Esophagus muscularis mucosa (tissue), 4 donors: Measurements from ENCODE around the gene PRKAG2. TPM values are rescaled to one million over a fixed set of nuclear protein-coding genes. Genes with fewer than 3 reads are reported as not detected.

Experiments
- DNase-seq: peaks from one replicate; pipeline ENCODE4 v3.0.0-alpha.2; 2017; ENCODE audit errors: extremely low spot score
- H3K27ac ChIP-seq, 4 donors: fragments of 200-600 bp; sonication (generic); replicated peaks in 1 of 4; 1 replicate in 3 of 4; 2 replicates in 1 of 4; pipeline ENCODE4 v1.5.1; 2016 to 2019; ENCODE audit warnings: mild to moderate bottlenecking in 1 of 4
- H3K27me3 ChIP-seq, 4 donors: fragments of 200-600 bp; sonication (generic); one replicate each; pipeline versions ENCODE4 v1.5.1 to v1.6.0; 2016 to 2019
- H3K36me3 ChIP-seq, 4 donors: fragments of 200-600 bp; sonication (generic); one replicate each; pipeline ENCODE4 v1.5.1; 2016 to 2019
- H3K4me1 ChIP-seq, 4 donors: fragments of 200-600 bp; sonication (generic); one replicate each; pipeline ENCODE4 v1.5.1; 2016 to 2019
- H3K4me3 ChIP-seq, 4 donors: fragments of 200-600 bp; sonication (generic); 1 replicate in 2 of 4; 2 replicates in 2 of 4; pipeline ENCODE4 v1.5.1; 2016 to 2019; ENCODE audit warnings: mild to moderate bottlenecking in 4 of 4, moderate library complexity in 1 of 4
- H3K9me3 ChIP-seq, 4 donors: fragments of 200-600 bp; sonication (generic); 1 replicate in 3 of 4; 2 replicates in 1 of 4; pipeline ENCODE4 v1.5.1; 2016 to 2019
- EP300 ChIP-seq: sonication (generic); formaldehyde crosslinking; IDR thresholded peaks from one replicate; pipeline ENCODE4 v1.6.1; 2017; ENCODE audit warnings: antibody characterized with exemption
- POLR2A ChIP-seq: fragments of 450-650 bp; IDR thresholded peaks from one replicate; pipeline ENCODE4 v1.6.1; 2017; ENCODE audit warnings: antibody characterized with exemption, moderate library complexity, mild to moderate bottlenecking, low read depth
- POLR2AphosphoS5 ChIP-seq, 2 donors: sonication (generic); formaldehyde crosslinking; IDR thresholded peaks; one replicate each; pipeline ENCODE4 v1.6.1; 2017; ENCODE audit warnings: antibody characterized with exemption in 2 of 2
- WGBS: methylation state at CpG from one replicate; pipeline ENCODE4 v1.1.5; 2018; 5-methylcytosine and 5-hydroxymethylcytosine counted together
- intact Hi-C: fragments of 100-400 bp; cut with DNase I; formaldehyde crosslinking; loops from one replicate; pipeline ENCODE4 v1.15.1; 2023
- total RNA-seq, 4 donors: library from RNA; depleted of rRNA; stranded (reverse); fragments of >200 nt; gene quantifications; one replicate each; pipeline versions ENCODE4 v1.1.0 to v1.2.1, GENCODE V29; 2016
- TF ChIP-seq, protein P1 (sequence below), 3 experiments: fragments of 200-600 bp in 2 of 3; fragments of 450-650 bp in 1 of 3; sonication (generic) in 2 of 3; IDR thresholded peaks; one replicate each; pipeline ENCODE4 v1.5.1; 2017 to 2019; ENCODE audit warnings: antibody characterized with exemption in 3 of 3, mild to moderate bottlenecking in 2 of 3, moderate library complexity in 1 of 3

PRKAG2 gene
- total RNA-seq, 4 donors from 2014 or later: 51.3 to 97.2 (median 77.5) TPM

GRCh38 chr7:151888079-151889067, 11.5 kb upstream of the PRKAG2 start:
- DNase-seq: no peak

GRCh38 chr7:151886783-151887182, 9.9 kb upstream of the PRKAG2 start:
- 82% methylated on average over 15 of the region's 15 CpGs for WGBS
- DNase-seq: no peak
- intact Hi-C loops: no loop called here
- no peaks in the 10 kb centered on the region for H3K36me3 ChIP-seq
- H3K4me3 ChIP-seq: no peak overlapping the region
- peaks cover 0 to 39% (median 0%) of the 10 kb centered on the region in 4 donors for H3K27me3 ChIP-seq
- TF ChIP-seq EP300 (no peak), POLR2AphosphoS5 (IDR thresholded peaks at IDR 0.05) (no peak), POLR2A (no peak)
- TF ChIP-seq, protein P1, sequence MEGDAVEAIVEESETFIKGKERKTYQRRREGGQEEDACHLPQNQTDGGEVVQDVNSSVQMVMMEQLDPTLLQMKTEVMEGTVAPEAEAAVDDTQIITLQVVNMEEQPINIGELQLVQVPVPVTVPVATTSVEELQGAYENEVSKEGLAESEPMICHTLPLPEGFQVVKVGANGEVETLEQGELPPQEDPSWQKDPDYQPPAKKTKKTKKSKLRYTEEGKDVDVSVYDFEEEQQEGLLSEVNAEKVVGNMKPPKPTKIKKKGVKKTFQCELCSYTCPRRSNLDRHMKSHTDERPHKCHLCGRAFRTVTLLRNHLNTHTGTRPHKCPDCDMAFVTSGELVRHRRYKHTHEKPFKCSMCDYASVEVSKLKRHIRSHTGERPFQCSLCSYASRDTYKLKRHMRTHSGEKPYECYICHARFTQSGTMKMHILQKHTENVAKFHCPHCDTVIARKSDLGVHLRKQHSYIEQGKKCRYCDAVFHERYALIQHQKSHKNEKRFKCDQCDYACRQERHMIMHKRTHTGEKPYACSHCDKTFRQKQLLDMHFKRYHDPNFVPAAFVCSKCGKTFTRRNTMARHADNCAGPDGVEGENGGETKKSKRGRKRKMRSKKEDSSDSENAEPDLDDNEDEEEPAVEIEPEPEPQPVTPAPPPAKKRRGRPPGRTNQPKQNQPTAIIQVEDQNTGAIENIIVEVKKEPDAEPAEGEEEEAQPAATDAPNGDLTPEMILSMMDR (IDR thresholded peaks at IDR 0.05): no peak
- H3K4me1 ChIP-seq: no peaks in the 10 kb centered on the region
- no peaks in the 10 kb centered on the region for H3K9me3 ChIP-seq
- no peak overlapping the region for H3K27ac ChIP-seq

More at GRCh38 chr7:151888079-151889067, 11.5 kb upstream of the PRKAG2 start:
- 85% methylated on average over 22 of the region's 24 CpGs for WGBS
- intact Hi-C loops: no loop called here
- Histone ChIP-seq H3K27ac (no peak overlapping the region), H3K4me3 (no peak overlapping the region), H3K27me3 (peaks cover 0 to 42% (median 0%) of the 10 kb centered on the region in 4 donors), H3K36me3 (no peaks in the 10 kb centered on the region), H3K4me1 (no peaks in the 10 kb centered on the region), H3K9me3 (no peaks in the 10 kb centered on the region)
- TF ChIP-seq POLR2A (no peak), EP300 (no peak), POLR2AphosphoS5 (IDR thresholded peaks at IDR 0.05) (no peak)
- TF ChIP-seq, protein P1 (IDR thresholded peaks at IDR 0.05): no peak

DNA sequence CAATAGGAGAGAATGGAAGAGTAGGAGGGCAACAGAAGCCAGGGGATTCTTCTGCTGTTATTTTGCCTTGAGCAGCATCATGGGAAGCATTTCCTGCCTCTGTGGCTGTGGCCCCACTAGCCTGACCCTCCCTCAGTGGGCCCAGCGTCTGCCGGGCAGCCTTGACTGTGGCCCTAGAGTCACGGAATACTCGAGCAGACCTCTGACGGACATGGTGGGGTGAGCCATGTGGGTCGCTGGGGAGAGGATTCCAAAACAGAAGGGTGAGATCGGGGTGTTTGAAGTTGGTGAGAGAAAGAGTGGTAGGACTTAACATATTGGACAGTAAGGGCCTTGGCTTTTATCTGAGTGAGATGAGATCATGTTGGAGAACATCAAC, 8.3 kb upstream of the PRKAG2 start:
- intact Hi-C loops: no loop called here
- Histone ChIP-seq H3K27ac (no peak overlapping the region), H3K4me1 (no peaks in the 10 kb centered on the region), H3K27me3 (peaks cover 0 to 24% (median 0%) of the 10 kb centered on the region in 4 donors), H3K4me3 (no peak overlapping the region), H3K9me3 (no peaks in the 10 kb centered on the region), H3K36me3 (no peaks in the 10 kb centered on the region)
- DNase-seq: no peak
- 87% methylated on average over 7 of the region's 7 CpGs for WGBS
- TF ChIP-seq, protein P1 (IDR thresholded peaks at IDR 0.05): no peak
- TF ChIP-seq POLR2A: no peak
- no peak for TF ChIP-seq EP300
- no peak for TF ChIP-seq POLR2AphosphoS5 (IDR thresholded peaks at IDR 0.05)

DNA sequence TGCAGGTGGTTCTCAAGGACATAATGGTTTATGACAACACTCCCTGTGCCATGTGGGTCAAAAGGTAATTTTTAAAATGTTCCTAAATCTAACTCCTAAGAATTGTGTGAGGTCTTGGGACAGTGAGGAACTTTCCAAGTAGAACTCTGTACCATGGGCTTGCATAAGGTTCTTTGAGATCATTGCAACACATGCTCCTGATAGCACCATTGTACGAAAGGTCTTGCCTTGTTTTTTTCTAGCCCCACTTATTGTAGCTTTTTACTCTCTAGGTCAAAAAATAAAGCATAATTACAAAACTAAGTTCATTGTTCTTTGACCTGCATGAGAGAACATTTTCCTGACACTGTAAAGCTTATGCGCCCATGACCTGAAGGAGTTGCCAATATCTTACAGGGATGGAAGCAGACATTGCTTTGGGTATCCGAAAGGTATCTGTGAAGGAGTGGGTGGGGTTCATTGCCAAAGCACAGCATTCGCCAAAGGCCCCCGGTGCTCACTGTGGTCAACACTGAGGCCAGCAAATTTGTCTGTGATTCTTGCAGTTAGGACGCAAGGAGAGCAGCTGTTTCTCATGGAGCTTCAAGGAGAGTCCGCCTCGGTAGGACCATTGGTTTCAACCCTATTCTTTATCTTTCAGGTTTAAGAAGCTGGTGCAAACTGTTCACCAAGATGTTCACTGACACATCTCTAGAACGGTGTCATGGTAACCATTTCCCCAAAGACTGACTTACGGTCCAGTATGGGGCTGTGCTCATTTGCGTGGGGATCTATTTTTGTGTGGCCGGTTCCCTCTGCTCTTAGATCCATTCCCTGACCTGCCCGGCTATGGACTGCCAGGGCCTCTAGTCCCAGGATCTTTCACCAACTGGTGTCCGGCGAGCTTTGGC, 7.6 kb upstream of the PRKAG2 start:
- intact Hi-C loops: no loop called here
- no peak for DNase-seq
- Histone ChIP-seq H3K4me3 (no peak overlapping the region), H3K27me3 (peaks cover 0 to 22% (median 0%) of the 10 kb centered on the region in 4 donors), H3K27ac (no peak overlapping the region), H3K4me1 (no peaks in the 10 kb centered on the region), H3K9me3 (no peaks in the 10 kb centered on the region), H3K36me3 (no peaks in the 10 kb centered on the region)
- WGBS: 95% methylated on average over 15 of the region's 15 CpGs
- TF ChIP-seq EP300 (no peak), POLR2AphosphoS5 (IDR thresholded peaks at IDR 0.05) (no peak), POLR2A (no peak)
- TF ChIP-seq, protein P1 (IDR thresholded peaks at IDR 0.05): no peak
